NT2/D1 (cell line): ENCODE results near the gene PDILT.
"Not testable (repeated sequence)": the region's sequence is repeated elsewhere in the genome, so short reads cannot be mapped to it uniquely, and the experiment has no call there.

Source experiments
- DNase-seq: peaks from one replicate; pipeline ENCODE4 v3.0.0-alpha.2; 2011; ENCODE audit warnings: low read depth, low spot score
- H3K27me3 ChIP-seq: 2 replicates; pipeline ENCODE4 v1.6.0; 2011; ENCODE audit warnings: mild to moderate bottlenecking; ENCODE audit not compliant: insufficient read length, insufficient read depth
- H3K36me3 ChIP-seq: 2 replicates; pipeline ENCODE4 v1.6.1; 2011; ENCODE audit warnings: mild to moderate bottlenecking, low read length, mixed read lengths; ENCODE audit not compliant: insufficient read depth, insufficient read length
- H3K4me1 ChIP-seq: 2 replicates; pipeline ENCODE4 v1.5.1; 2011; ENCODE audit not compliant: insufficient read depth, insufficient read length
- H3K4me3 ChIP-seq: 2 replicates; pipeline ENCODE4 v1.5.1; 2011; ENCODE audit warnings: low read depth; ENCODE audit not compliant: insufficient read length
- H3K9ac ChIP-seq: 2 replicates; pipeline ENCODE4 v1.6.0; 2011; ENCODE audit warnings: low read depth; ENCODE audit not compliant: insufficient read length
- H3K9me3 ChIP-seq: 2 replicates; pipeline ENCODE4 v1.5.1; 2011; ENCODE audit warnings: mild to moderate bottlenecking, low read length; ENCODE audit not compliant: insufficient read depth
- SUZ12 ChIP-seq: IDR thresholded peaks from 2 replicates; pipeline ENCODE4 v1.6.1; 2011; ENCODE audit not compliant: insufficient read length, insufficient read depth; ENCODE audit errors: extremely low read depth
- YY1 ChIP-seq: IDR thresholded peaks from 2 replicates; pipeline ENCODE4 v1.6.1; 2011; ENCODE audit not compliant: insufficient read length, insufficient read depth
- ZNF274 ChIP-seq: IDR thresholded peaks from 2 replicates; pipeline ENCODE4 v1.6.1; 2011; ENCODE audit warnings: mild to moderate bottlenecking, low read depth, low read length

PDILT gene

GRCh38 chr16:20404637-20405036 lies at the start of gene PDILT:
Gene PDILT, minus strand, starts transcription at chr16:20404737. Its CDS starts 5,437 bp downstream, at chr16:20399300.
- Histone ChIP-seq H3K27me3 (no peaks in the 10 kb centered on the region), H3K4me3 (no peak within 1 kb of the TSS), H3K4me1 (peaks cover 9% of the 10 kb centered on the region), H3K9me3 (no peaks in the 10 kb centered on the region), H3K36me3 (no peaks in the 10 kb centered on the region), H3K9ac (no peak within 1 kb of the TSS)
- TF ChIP-seq YY1 (no peak), ZNF274 (no peak), SUZ12 (no peak)
- DNase-seq, result no peak

GRCh38 chr16:20453633-20454032 lies 49.1 kb upstream of the PDILT start:
- H3K9me3 ChIP-seq, H3K9ac ChIP-seq, DNase-seq, H3K4me3 ChIP-seq, H3K36me3 ChIP-seq, H3K27me3 ChIP-seq, H3K4me1 ChIP-seq: not testable (repeated sequence)

- not testable (repeated sequence) for H3K36me3 ChIP-seq, H3K9me3 ChIP-seq, H3K9ac ChIP-seq, H3K4me1 ChIP-seq, H3K4me3 ChIP-seq, DNase-seq, H3K27me3 ChIP-seq
These were observed 46.8 kb upstream of the PDILT start, which contains the start of gene ACSM2A for GRCh38 chr16:20451364-20451763. Gene ACSM2A, plus strand, starts transcription at chr16:20451521. Its CDS starts 8,594 bp downstream, at chr16:20460115.

- not testable (repeated sequence) for H3K27me3 ChIP-seq, H3K4me1 ChIP-seq, H3K9me3 ChIP-seq, H3K4me3 ChIP-seq, H3K9ac ChIP-seq, H3K36me3 ChIP-seq, DNase-seq
These were observed 42.3 kb upstream of the PDILT start for GRCh38 chr16:20446652-20447393.

- H3K4me3 ChIP-seq, DNase-seq, H3K27me3 ChIP-seq, H3K4me1 ChIP-seq, H3K9me3 ChIP-seq, H3K36me3 ChIP-seq, H3K9ac ChIP-seq: not testable (repeated sequence)
These were observed 37.3 kb upstream of the PDILT start for GRCh38 chr16:20441859-20442258.

- DNase-seq, result no peak
- Histone ChIP-seq H3K4me3 (no peak overlapping the region), H3K9ac (no peak overlapping the region), H3K36me3 (no peaks in the 10 kb centered on the region), H3K27me3 (no peaks in the 10 kb centered on the region), H3K4me1 (no peaks in the 10 kb centered on the region), H3K9me3 (no peaks in the 10 kb centered on the region)
- TF ChIP-seq ZNF274, result no peak
- TF ChIP-seq YY1, result no peak
- TF ChIP-seq SUZ12, result no peak
These were observed 36.7 kb upstream of the PDILT start for GRCh38 chr16:20441191-20441590.

- H3K4me3 ChIP-seq, DNase-seq, H3K9ac ChIP-seq, H3K9me3 ChIP-seq, H3K27me3 ChIP-seq, H3K4me1 ChIP-seq, H3K36me3 ChIP-seq: not testable (repeated sequence)
These were observed 36.2 kb upstream of the PDILT start for GRCh38 chr16:20440731-20441130.

GRCh38 chr16:20439820-20440231 lies 35.3 kb upstream of the PDILT start:
- H3K9ac ChIP-seq, H3K9me3 ChIP-seq, H3K27me3 ChIP-seq, H3K36me3 ChIP-seq, DNase-seq, H3K4me1 ChIP-seq, H3K4me3 ChIP-seq: not testable (repeated sequence)

GRCh38 chr16:20438950-20439349 lies 34.4 kb upstream of the PDILT start:
- H3K4me3 ChIP-seq, H3K27me3 ChIP-seq, H3K4me1 ChIP-seq, H3K9ac ChIP-seq, H3K9me3 ChIP-seq, DNase-seq, H3K36me3 ChIP-seq: not testable (repeated sequence)
